HG03432 (cell line): Measurements from ENCODE around the gene EYA2.
"Not testable (repeated sequence)": the region's sequence is repeated elsewhere in the genome, so short reads cannot be mapped to it uniquely, and the experiment has no call there.

ENCODE experiments used
- ATAC-seq: cut with Tn5 transposase; IDR thresholded peaks from one replicate; pipeline ENCODE4 v1.9.1; 2021; ENCODE audit warnings: mild to moderate bottlenecking, moderate library complexity; ENCODE audit not compliant: unreplicated experiment

EYA2 gene

DNA sequence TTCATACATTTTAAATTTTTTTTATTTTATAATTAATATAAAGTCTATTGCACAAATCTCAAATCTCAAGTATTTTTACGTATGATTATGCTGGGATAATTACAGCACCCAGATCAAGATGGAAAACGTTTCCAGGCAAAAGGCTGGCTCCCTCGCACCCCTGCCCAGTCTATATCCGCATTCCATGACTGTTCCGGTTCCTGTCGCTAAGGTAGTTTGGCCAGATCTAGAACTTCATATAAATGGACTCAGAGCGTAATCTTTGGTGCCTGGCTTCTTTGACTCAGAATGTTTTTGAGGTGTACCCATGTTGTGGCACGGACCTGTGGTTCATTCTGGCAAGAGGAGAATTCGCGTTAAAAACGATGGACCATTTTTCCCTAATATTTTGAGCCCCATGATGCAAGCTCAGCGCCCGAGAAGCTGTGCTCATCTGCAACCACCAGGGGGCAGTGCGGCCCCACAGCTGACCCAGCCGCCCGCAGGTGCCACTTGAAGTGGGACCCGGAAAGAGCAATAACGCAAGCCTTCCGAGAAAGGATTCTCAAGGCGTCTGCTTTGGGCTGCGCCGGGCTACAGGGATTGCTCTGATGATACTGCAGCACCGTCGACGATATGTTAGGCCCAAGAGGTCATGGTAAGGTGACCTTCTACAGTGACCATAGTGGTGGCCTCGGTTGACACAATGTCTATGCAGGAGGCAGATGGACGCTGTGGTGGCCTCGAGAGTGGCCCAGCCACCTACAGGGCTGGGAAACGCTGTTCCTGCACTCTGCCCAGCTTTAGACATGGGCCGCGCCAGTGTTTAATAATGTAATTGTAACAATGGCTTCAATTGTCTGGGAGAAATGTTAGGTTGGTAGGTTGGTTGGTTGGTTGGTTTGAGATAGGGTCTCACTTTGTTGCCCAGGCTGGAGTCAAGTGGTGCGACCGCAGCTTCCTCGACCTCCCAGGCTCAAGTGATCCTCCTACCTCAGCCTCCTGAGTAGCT lies 301.7 kb downstream of the EYA2 start:
- no peak for ATAC-seq

DNA sequence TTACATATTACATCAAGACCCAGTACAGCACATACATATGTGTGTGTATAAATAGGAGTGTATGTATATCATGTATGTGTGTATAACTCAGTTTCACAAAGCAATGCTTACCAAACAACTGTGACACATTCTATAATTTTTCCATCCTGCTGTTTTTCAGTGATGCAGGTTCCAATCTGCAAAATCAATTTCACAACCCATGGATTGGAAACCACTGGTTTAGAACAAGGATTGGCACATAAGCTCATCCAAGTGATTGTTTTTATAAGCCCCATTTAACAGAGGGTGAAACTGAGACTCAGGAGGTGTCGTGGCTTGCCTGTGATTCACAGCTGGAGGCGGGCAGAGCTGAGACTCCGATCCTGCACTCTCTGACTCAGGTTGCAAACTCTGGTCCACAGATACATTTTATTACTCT lies 303.6 kb downstream of the EYA2 start:
- no peak for ATAC-seq

DNA sequence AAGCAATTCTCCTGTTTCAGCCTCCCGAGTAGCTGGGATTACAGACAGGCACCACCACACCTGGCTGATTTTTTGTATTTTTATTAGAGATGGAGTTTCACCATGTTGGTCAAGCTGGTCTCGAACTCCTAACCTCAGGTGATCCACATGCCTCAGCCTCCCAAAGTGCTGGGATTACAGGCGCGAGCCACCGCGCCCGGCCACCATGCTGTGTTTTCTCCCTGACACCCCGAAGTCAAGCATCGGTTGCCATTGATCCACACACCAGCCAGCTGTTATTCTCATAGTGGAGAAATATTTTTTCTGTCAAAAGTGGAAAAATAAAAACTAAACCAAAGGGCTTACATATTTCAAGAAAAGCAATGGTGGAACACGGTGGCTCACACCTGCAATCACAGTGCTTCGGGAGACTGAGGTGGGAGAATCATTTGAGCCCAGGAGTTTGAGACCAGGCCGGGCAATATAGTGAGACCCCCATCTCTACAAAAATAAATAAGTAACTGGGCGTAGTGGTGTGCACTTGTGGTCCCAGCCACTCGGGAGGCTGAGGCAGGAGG lies 304.4 kb downstream of the EYA2 start:
- no peak for ATAC-seq

DNA sequence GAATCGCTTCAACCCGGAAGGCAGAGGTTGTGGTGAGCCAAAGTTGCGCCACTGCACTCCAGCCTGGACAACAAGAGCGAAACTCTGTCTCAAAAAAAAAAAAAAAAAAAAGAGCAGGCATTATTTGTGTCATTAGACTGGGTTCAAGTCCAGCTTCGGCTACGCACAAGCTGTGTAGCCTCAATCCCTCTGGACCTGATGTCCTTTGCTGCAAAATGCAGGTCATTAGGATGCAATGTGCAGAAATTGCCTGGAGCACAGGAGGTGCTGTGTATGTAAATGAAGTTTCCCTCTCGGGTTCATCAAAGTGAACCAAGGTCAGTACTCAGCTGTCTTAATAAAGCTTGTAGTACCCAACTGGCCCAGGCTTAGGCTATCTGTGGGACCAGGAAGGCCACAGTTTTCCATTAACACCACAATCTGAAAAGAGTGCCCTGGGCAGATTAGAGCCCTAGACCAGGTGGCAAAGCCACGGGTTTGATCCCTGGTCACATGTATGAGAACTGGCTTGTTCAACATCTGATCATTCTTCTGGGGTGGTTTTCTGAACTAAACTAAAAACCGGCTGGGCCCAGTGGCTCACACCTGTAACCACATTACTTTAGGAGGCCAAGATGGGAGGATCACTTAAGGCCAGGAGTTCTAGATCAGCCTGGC lies 306.6 kb downstream of the EYA2 start:
- no peak for ATAC-seq

DNA sequence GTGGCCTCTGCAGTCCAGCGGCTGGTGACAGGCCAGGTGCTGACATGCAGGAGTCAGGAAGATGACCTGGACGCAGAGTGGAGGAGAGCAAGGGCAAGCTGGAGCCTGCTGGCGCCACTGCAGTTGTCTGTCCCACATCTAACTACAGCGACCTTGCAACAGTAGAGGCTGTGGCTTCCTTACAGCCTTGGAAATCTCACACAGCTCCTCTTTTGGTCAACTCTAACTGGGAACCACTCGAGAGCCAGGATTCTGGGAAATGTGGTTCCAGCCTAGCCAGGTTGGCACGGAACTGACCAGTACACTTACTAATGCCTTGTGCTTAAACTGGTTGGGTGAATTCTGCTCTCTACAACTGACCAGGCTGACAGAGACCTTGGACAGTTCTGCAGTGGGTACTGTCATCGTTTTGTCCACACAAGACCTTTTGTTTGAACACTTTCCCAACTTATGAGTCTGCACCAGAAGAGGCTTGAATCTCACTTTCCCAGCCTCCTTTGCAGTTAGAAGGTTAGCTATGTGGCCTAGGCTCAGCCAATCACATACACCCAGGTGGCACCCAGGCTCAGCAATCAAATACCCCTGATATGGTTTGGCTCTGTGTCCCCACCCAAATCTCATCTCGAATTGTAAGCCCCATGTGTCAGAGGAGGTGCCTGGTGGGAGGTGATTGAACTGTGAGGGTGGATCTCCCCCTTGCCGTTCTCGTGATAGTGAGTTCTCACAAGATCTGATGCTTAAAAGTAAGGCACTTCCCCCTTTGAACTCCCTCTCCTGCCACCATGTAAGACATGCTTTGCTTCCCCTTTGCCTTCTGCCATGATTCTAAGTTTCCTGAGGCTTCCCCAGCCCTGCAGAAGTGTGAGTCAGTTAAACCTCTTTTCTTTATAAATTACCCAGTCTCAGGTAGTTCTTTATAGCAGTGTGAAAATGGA lies 308.4 kb downstream of the EYA2 start:
- no peak for ATAC-seq

DNA sequence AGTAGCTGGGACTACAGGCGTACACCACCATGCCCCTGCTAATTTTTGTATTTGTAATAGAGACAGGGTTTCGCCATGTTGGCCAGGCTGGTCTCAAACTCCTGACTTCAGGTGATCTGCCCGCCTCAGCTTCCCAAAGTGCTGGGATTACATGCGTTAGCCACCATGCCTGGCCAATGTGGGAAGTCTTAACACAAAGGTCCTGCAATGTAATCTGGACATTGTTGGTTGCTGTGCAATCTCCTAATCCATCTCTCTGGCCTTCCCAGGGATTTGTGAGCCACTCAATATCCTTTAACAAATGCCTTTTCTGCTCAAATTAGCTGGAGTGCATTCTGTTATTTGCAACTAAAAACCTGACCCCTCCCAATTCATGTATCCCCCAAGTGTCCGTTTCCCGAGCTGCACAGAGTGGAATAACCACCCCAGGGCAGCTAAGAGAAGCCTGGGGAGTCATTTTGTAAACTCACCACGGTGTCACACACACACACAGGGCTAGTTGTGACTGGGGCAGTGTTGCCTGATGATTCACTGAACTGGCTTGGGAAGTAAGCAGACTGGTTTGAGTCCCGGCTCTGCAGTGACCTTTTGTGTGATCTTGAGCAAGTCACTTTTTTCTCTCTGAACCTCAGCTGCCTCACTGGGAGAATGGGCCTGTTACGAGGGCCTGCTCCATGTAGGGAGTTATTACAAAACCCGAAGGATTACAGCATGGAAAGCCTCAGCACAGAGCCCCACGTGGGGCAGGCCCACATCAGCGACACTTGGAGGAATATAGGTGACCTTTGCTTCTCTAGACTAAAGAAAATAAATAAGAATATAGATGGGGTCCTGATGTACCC lies 309.6 kb downstream of the EYA2 start:
- no peak for ATAC-seq

DNA sequence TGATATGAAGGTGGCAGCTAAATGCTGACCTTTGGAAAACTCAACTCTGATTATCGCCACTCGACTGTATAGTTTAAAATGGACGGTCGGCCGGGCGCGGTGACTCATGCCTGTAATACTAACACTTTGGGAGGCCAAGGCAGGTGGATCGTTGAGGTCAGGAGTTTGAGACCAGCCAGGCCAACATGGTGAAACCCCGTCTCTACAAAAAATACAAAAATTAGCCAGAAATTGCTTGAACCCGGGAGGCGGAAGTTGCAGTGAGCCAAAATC lies 310.1 kb downstream of the EYA2 start:
- ATAC-seq: not testable (repeated sequence)

DNA sequence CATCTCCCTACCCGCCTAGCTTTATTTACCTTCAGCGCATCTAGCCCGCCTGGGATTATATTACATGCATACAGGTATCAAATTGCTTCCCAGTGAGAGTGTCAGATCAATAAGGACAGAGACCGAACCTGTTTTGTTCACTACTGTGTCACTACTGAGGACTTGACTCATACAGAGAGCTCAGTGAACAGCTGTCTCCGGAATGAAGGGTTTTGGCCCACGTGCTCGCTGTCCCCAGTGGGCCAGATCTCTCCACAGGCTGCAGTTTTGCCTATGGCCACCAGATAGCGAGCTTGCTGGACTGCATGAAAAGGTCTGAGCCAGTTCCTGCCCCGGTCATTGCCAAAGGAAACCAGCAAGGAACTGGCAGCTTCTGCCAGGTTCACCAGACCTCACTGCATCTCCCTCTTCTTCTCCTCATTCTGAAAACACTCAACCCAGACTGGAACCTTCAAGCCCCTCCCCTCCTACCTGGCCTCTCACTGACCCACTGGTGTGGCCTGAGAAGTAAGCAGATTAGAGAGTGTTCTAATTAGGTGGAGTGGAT lies 311.0 kb downstream of the EYA2 start:
- no peak for ATAC-seq

DNA sequence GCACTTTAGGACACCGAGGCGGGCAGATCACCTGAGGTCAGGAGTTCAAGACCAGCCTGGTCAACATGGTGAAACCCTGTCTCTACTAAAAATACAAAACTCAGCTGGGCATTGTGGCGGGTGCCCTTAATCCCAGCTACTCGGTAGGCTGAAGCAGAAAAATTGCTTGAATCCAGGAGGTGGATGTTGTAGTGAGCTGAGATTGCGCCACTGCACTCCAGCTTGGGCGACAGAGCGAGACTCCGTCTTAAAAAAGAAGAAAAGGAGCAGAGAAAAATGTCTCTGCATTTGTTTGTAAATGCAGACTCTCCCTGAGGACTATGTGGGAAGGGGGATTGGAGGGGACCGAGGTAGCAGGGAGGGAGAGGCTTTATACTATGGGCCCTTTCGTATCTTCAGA lies 311.9 kb downstream of the EYA2 start:
- ATAC-seq: not testable (repeated sequence)

DNA sequence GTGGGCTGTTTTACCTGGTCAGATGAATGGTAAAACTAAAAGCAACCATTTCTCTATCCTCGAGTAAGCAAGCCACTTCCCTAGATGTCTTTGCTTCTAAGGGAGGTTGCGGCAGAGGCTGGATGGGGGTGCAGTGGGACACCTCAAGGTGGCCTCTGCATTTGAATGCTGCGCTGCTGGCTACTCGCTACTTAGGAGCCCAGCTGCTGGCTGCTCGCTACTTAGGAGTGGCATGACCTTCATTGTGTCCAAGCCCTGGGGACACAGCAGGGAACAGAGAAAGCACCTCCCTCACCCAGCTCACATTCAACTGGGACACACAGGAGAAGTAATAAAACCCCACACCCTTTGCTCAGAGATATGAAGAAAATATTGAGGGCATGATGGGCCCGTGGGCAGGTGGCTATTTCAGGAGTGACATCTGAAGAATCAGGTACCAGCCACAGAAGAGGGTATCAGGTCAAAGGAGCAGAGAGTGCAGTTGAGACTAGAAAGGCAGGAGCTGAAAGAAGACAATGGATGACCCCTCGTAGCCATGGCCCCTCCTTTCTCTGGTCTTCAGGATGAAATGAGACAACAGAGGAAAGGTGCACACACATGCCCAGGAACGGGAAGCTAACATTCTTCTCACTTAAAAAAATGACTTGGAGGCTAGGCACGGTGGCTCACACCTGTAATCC lies 312.5 kb downstream of the EYA2 start:
- ATAC-seq: no peak

DNA sequence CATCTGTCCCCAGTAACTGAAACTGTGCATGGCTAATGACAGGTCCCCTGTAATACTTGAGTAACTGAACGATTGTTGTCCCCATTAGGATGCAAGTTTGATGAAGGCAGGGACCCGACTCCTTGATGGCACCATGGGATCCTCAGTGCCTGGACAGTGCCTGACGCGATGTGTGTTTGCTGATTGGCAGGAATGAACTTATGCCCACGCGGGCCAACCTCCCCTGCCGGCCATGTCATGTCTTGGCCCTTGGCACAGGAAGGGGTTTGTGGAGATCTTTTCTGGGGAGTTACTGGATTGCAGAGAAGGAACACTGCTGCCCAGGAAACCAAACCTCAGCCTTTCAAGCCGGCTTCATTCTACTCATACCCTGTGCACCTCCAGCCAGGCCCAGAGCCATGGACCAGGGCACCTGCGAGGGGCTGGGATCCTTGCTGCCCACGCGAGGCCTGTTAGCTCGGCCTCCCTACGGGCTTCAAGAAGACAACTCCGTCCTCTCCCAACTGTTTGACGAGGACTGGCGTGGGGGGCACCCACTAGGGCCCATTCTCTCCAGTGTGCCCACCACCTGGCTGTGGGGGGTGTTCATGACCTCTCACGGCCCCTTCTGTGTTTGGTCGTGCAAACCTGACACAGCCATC lies 314.0 kb downstream of the EYA2 start:
- ATAC-seq: no peak

DNA sequence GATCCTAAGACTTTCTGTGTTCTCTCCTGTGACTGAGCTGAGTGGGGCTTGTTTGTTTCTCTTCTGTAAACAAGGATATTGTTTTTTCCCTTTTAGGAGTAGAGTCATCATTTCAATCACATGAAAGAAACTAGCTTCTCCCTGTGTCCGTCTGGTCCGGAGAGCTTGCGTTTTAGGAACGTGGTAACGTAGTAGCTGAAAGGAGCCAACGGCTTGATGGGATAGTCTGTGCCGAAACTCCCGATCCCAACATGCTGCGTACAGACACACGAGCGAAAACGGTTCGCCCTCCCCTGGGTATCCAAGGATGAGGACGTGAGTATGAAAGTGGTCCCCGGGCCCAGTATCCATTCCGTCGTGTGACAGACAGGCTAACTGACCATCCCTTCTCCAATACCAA lies 315.3 kb downstream of the EYA2 start:
- ATAC-seq: no peak

DNA sequence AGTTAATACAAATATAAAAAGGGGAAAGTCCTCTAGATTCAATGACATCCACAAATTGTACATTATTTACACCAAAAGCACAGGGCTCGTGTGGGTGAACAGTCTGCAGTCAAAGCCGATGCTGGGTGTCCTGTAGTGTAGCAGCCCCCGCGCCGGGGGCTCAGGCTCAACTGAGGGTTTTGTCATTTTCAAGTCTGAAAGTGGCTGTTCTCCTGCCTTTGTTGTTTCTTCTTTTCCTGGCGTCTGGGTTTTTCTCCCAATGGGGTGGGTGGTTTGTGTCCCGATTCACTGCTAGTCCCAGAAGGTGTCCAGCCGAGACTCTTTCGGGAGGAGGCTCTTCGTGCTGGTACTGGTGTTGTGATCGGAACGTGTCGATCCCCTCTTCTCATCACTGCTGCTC lies 315.8 kb downstream of the EYA2 start:
- ATAC-seq: no peak

DNA sequence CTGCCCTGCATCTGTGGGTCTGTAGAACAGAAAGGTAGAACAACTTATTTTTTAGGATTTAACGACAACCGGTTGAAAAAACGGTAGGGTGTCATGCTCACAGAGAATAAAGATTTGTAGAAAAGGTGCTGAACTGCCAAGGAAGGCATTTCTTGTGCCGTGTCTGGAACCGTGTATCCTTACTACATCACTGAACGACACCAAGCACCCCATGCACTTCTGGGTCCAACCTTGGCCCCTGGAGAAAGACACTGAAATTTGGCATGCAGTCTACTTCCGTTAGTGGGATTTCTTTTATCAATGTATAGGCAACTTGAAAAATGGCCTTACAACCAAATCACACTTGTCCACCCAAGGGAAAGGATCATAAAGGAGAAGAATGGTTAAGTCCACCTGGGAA lies 316.4 kb downstream of the EYA2 start:
- no peak for ATAC-seq

DNA sequence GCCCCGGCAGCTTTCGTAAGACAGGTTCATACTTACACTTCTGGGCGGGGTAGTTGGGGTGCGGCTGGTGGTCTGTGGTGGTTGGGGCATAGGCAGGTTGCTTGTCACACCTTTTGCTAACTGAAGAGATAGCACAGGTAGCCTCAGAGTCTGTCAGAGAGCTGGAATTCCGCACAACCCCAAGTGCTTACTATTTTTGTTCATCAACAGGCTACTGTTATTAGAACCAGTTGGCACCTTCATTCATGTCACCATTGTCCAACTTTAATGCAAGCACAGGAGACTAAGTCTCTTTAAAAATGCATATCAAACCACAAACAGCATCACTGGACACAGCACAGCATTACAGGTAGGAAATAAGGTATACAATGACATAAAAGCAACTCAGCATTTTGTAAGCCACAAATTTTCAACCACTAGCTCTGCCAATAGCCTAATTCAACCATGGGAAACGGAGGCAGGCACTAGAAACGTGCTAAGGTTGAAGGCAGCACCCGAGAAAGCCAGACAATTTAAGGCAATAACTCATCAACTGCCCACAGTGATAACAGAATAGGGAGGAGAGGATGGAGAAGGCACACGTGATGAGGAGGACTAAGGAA lies 318.1 kb downstream of the EYA2 start:
- no peak for ATAC-seq

DNA sequence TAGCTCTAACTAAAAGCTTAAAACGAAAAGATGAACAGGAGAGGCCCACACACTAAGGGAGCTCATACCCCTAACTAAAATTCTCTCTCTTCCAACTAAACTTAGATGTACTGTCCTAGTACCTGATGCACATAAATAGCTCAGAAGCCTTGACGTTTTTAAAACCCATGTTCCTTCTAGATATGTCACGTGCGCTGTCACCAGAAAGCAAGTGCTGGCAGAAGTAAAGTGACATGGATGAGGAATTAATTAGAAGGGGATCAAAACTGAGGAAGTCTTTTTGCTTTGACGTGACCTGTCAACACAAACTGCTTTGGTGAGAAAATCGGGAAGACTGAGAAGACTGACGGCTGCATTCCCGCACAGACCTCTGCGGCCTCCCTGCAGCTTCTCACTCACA lies 319.3 kb downstream of the EYA2 start:
- ATAC-seq: no peak

DNA sequence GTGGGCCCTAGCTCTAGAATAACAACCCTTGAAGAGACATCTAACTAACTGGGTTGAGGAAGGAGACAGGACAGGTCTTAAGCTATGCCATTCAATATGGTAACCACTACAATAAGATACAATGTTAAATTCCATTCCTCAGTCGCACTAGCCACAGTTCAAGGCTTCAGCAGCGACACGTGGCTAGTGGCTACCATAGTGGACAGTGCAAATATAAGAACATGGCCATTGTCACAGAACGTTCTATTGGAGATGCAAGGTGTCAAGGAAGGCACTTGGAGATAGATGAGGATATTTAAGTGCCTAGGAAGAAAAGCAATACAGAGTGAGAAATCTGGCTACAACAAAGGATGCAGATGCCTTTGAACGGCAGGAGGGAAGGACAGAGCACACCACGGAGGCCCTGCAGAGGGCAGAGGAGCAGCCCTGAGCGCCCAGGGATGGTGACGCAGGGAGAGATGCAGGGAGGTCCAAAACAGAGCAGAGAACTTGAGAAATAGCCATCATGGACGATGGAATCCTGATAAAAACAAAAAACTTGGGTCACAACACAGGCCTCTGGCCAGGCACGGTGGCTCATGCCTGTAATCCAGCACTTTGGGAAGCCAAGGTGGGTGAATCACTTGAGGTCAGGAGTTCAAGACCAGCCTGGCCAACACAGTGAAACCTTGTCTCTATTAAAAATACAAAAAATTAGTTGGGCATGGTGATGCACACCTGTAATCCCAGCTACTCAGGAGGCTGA lies 321.2 kb downstream of the EYA2 start:
- ATAC-seq: no peak
